HG03558 (cell line): Measurements from ENCODE around the gene TRPM4.
"Not testable (repeated sequence)": the region's sequence is repeated elsewhere in the genome, so short reads cannot be mapped to it uniquely, and the experiment has no call there.

Experiments used
- ATAC-seq: cut with Tn5 transposase; IDR thresholded peaks from one replicate; pipeline ENCODE4 v1.9.1; 2021; ENCODE audit warnings: moderate number of reproducible peaks; ENCODE audit not compliant: unreplicated experiment; ENCODE audit errors: extremely low read depth

The TRPM4 gene

DNA sequence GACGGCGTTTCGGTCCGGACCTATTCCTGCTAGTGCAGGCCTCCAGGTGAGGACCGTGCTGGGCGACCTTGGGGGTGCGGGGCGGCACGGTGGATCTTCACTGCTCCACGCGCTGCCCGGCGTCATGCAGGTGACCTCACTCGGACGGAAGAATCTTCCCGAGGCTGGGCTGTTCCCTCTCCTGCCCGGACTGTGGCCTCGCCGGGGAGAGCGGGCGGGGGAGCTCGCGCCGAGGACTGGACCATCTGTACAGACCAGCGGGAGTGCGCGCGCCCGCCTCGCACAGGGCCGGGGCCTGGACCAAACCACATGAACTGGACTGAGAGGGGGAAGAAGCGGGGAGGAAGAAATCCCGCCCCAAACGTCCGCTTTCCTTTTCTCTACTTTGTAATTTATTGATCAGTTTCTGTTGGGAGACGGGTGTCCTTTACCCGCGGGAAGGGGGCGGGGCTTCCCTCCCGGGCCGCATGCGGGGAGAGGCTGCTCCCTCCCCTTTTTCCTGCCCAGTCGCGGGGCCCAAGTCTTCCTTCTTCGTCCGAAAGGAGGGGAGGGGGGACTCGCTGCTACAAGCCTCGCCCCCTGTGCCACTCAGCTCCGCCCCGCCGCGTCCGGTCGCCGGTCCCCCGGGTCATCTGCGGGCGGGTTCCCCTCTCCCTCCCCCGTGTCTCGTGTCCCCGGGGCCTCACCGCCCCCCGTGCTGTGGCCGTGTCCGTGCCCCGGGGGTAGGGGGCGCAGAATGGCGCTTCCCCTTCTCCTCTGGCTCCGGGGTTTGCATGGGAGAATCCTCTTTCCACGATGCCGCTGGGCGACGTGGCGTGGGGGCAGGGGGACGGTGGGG, 7.3 kb upstream of the TRPM4 start:
- ATAC-seq: no peak

DNA sequence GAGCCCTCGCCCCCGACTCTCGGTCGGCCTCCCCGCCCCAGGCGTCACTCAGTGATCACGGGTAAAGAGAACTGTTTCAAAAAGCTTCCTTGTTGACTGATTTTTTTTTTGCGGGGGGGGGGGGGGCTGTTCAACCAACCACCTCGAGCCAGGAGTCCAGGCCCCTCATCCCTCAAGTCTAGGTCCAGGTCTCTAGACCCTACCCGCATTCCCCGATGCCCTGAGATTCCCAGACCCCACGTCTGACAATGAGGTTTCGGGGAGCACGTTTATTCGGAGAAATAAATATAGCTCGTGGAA, 6.7 kb upstream of the TRPM4 start:
- no peak for ATAC-seq

DNA sequence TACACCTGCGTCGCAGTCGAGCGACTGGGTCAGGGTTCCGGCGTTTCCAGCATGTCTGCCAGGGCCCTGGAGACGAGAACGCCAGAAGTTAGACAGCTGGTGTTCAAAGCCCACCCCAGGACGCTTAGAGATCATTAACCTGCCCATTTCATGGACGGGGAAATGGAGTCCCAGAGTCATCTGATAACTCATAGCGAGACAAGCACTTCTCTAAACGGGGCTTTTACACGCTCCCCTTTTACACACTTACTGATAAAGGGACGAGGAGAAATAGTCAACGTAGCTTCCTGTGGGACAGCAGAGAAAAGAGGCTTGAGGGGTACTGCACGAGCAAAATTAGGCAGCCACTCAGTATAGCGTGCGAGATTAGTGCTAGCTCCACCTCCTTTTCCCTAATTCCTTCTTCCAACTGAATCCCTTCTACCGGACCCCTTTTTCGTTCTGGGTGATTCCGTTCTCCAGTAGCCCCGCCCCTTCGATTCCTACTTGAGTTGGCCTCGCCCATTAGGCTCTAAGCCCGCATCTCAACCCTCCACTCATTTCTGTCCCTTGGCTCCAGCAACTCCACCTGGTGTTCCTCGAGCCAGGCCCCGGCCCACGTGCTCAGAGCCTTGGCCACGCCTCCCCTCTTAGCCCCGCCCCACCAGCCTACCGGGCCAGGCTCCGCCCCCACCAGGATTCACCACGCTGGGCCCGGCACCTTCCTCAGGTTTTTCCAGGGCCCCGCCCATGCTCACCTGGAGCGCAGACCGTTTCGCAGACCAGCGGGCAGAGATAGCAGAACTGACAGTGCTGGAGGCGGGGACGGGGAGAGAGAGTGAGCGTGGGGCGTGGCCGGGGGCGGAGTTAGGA, 6.1 kb upstream of the TRPM4 start:
- no peak for ATAC-seq

DNA sequence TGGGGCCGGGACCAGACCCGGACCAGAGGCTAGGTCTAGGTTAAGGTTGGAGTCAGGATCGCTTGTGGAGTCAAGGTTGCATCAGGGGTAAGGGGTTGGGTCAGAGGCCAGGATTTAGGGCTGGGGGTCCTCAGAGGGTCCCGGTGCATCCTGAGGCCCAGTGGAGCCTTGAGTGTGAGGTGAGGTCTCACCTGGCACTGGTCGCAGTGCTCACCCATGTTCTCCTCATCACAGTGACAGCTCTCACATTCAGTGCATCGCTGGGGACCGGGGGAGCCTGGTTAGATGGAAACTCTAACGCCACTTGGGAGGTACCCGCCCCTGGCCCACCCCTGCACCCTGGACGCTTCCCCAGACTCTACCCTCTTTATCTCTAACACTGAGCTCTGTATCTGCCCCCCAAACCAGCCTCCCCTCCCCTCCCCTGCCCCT, 5.5 kb upstream of the TRPM4 start:
- ATAC-seq: no peak

DNA sequence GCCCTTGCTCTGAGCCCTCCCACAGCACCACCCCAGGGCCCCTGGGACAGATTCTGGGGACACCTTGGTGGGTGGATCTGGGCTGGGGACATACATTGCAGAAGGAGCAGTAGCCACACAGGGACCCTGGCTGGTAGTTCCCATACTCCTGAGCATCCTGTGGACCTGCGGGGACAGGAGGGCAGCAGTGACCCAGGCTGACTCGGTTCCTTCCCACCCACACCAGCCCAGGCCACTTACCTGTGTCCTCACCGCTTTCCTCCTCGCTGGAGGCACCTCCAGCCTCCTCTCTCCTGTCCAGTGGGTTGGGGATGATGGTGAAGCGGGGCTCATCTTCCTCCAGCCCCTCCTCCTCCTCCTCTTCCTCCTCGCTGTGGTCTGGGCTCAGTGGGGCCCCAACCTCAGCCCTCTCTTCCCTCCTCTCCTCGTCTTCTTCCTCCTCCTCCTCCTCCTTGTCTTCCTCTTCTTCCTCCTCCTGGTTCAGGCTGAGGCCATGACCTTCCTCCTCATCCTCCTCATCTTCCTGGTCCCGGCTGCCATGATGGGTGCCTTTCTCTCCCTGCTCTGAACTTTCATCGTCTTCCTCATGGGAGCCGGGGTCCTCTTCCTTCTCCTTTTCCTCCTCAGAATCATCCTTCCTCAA, 4.3 kb upstream of the TRPM4 start:
- ATAC-seq: no peak

DNA sequence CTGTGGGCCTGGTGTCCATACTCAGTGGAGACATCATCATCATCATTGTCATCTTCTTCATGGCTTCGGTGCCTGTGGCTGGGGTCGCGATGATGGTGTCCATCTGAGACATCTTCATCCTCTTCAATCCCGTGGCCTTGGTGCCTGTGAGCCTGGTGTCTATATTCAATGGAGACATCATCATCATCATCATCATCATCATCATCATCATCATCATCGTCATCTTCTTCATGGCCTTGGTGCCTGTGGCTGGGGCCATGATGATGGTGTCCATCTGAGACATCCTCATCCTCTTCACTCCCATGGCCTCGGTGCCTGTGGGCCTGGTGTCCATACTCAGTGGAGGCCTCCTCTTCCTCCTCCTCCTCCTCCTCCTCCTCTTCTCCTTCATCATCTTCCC, 3.3 kb upstream of the TRPM4 start:
- ATAC-seq: no peak

DNA sequence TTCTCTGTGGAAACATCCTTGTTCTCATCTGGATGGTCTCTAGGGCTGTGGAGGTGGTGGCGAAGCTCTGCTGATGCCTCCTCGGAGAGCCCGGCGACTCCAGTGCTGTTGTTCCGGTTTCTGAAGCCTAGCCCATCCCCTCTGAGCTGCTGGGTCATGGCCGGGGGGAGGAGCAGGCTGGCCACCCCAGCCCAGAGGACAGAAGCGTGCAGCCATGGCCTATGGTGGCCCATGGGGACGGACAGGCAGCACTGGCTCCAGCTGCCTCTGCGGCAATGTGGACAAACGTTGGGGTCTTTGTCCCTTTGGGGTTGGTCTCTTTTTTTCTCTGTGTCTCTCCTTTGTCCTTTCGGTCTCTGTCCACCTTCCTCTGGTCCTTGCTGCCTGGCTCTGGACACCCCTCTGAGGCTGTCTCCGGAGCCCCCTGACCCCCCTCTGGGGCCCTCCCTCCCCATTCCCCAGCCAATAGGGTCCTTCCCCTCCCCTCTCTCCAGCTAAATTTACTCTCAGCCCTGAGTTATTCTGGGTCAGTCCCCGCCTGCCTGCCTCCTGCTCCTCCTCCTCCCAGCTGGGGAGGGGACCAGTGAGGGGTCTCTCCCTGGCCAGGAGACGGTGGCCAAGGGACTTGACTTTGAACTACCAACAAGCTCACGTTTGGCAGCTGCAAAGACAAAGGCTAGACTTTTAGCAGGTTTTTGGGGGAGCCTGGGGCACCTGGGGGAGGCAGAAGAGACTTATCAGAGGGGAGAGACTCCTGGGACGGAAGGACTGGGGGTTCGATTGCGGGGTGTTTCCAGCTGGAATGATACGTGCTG, 2.4 kb upstream of the TRPM4 start, which contains the start of gene HRC:
HRC (minus strand) TSS at position 392 of the 815 bp plus-strand sequence; CDS start at position 233, 159 bp downstream.
- ATAC-seq: no peak

DNA sequence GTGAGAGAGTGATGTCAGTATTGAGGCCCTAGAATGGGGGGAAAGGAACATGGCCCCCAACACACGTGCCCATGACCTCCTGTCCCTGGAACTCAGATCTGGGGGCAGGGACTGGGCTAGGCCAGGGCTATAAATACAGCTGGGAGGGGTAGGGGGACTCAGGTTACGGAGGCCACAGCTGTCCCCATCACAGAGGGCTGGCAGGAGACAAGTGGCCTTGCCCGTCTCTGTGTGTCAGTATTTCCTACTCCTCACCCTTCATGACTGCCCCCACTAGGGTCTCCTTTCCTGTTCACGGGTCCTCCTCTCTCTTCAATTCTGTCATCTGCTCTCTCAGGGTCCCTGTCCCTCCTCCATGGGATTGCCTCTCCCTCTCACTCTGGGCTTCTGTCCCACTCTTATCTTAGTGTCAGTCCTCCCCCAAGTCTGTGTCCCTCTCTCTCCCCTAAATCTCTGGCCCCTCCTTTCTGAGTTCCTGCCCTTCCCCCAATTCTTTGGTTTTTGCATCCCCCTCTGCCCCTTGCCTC, 1.7 kb upstream of the TRPM4 start:
- no peak for ATAC-seq

DNA sequence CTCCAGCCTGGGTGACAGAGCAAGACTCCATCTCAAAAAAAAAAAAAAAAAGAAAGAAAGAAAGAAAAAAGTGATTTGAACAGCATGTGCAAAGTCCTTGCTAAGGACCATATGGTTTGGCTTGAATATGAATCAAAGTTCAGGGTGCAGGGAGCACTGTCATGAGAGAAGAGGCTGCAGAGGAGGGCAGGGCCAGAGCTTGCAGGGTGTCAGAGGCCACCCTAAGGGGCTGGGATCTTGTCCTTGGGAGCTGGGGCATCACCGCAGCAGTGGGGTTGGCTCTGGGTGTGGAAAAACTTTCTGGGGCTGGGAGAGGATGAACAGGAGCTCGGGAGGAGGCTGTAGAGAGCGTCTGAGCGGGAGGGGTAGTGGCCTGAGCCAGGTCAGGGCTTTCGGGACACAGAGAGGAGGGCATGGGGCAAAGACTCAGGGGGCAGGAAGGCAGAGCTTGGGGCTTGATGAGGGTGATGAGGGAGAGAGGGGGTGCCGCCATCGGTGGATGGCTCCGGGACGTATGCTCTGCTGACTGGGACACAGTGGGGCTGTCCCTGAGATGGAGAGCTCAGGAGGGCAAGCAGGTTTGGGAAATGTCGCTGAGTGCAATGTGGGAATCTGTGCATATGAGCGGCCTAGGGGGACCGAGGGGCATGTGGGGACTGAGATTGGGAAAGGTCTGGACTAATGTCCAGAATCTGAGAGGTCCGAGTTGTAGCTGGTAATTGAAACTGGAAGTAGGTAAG, 3.0 kb downstream of the TRPM4 start:
- ATAC-seq: no peak

DNA sequence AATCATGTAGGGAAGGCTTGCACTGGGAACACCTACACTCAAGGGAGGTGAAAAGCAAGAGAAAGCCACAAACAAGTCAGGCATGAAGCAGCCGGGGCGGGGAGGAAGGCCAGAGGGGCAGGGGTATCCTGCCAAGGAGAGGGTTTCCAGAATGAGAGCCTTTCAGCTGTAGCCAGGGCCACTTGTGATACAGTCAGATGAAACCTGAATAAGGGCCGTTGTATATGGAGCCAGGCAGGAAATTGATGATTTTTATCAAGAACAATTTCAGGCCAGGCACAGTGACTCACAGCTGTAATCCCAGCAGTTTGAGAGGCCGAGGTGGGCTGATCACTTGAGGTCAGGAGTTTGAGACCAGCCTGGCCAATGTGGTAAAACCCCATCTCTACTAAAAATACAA, 4.4 kb downstream of the TRPM4 start:
- no peak for ATAC-seq

DNA sequence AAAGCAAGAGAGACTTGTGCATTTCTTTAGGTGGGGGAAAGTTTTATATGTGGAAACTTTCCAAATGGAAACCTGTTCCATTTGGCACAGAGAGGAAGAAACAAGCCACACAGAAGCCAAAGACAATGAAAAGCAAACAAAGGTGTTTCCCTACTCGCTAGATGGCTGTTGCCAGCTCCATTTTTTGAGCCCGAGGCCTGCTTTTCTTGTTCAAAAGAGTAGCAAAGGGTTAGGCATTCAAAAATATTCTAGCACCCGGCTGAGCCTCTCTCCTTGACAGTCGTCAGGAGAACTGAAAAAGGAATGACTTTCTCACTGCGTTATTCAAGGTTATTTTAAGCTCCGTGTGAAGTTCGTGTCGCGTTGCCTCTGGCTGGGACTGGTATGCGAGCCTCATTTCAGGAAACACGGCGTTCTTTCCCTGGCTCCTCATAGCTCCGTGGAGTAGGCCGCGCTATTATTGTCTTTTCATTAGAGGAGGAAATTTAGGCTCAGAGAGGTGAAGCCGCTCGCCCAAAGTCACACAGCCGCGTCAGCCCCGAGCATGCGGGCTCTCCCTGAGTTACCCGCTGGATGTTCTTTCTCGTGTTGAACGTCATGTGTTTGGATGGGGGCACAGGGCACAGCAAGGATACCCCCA, 7.6 kb downstream of the TRPM4 start:
- no peak for ATAC-seq

DNA sequence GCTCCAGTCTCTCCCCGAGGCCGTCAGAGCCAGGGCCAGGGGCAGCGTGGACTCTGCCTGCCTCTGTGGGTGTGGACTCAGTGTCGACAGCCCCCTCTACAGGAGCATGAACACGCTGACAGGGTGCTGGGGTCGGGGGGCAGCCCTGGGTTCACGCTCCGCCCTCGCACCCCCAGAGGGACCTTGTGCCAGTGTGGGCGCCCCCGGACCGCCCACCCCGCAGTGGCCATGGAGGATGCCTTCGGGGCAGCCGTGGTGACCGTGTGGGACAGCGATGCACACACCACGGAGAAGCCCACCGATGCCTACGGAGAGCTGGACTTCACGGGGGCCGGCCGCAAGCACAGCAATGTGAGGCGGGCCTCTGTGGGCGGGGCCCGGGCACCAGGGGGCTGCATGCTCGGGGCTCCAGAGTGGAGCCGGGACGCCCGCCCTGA, 8.3 kb downstream of the TRPM4 start:
- ATAC-seq: no peak

DNA sequence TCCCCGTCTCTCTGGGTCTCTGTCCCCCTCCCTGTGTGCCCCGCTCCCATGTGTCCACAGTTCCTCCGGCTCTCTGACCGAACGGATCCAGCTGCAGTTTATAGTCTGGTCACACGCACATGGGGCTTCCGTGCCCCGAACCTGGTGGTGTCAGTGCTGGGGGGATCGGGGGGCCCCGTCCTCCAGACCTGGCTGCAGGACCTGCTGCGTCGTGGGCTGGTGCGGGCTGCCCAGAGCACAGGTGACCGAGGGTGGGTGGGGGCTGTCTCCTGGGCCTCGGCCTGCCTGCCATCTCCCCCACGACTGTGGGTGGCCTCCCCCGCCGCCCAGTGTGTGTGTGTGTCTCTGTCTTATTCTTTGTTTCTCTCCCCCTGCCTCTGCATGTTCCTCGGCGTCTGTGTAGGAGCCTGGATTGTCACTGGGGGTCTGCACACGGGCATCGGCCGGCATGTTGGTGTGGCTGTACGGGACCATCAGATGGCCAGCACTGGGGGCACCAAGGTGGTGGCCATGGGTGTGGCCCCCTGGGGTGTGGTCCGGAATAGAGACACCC, 10.3 kb downstream of the TRPM4 start:
- ATAC-seq: no peak

DNA sequence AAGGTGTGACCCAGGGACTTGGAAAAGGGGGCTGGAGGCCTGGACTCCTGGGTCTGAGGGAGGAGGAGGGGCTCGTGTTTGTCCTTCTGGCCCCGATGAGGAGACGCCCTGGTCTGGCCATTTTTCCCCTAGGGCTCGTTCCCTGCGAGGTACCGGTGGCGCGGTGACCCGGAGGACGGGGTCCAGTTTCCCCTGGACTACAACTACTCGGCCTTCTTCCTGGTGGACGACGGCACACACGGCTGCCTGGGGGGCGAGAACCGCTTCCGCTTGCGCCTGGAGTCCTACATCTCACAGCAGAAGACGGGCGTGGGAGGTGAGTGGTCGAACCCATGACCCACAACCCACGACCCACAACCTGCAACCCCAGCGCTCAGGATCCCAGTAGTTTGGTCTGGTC, 10.8 kb downstream of the TRPM4 start:
- ATAC-seq: no peak

DNA sequence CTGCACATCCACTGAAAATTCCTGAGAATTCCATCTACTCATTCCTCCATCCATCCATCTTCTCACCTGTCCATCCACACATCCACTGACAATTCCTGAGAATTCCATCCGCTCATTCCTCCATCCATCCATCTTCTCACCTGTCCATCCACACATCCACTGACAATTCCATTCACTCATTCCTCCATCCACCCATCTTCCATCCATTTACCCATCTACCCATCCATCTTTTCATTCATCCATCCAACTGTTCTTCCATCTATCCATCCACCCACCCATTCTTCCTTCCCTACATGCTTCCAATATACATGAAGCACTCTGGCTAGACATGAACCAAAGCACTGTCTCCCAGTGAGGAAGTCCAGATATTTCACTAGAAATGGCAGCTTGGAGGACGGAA, 15.6 kb downstream of the TRPM4 start:
- ATAC-seq: no peak

DNA sequence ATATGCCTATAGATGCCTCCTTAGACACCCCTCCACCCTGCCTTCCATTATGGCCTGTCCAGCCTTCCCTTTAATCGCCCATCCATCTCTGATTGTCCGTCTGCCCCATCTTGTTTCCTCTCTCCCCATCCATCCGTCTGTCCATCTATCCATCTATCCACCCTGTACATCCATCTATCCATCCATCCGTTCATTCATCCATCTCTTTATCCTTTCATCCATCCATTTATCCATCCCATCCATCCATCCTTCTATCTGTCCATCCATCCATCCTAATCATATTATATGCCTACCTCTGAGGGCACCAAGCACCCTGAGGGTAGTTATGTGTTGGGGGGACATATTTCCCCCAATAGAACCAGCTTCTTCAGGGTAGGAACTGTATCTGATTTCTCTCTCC, 23.1 kb downstream of the TRPM4 start:
- no peak for ATAC-seq

DNA sequence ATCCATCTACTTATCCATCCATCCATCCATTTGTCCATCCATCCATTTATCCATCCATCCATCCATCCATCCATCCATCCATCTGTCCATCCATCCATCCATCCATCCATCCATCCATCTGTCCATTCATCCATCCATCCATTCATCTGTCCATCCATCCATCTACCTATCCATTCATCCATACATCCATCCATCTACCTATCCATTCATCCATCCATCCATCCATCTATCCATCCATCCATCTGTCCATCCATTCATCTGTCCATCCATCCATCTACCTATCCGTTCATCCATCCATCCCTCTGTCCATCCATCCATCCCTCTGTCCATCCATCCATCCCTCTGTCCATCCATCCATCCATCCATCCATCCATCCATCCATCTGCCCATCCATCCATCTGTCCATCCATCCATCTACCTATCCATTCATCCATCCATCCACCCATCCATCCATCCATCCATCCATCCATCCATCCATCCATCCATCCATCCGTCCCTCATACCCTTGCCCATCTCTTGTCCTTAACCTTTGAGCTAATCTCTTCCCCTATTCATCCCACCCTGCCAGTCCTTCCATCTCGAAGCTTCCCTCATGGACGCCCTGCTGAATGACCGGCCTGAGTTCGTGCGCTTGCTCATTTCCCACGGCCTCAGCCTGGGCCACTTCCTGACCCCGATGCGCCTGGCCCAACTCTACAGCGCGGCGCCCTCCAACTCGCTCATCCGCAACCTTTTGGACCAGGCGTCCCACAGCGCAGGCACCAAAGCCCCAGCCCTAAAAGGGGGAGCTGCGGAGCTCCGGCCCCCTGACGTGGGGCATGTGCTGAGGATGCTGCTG, 24.6 kb downstream of the TRPM4 start:
- not testable (repeated sequence) for ATAC-seq
